GM12878 (cell line): Measurements from ENCODE around the gene STK32B.

ENCODE experiments used
- NFYB ChIP-seq: IDR thresholded peaks from 2 replicates; pipeline ENCODE4 v1.6.1; 2011; ENCODE audit warnings: low read depth, mild to moderate bottlenecking, low read length, improper control_type of control experiment, moderate library complexity; ENCODE audit not compliant: insufficient read depth
- TARDBP ChIP-seq: IDR thresholded peaks from 2 replicates; pipeline ENCODE4 v1.6.1; 2016; ENCODE audit warnings: borderline replicate concordance
- TBL1XR1 ChIP-seq: IDR thresholded peaks from 2 replicates; pipeline ENCODE4 v1.6.1; 2012; ENCODE audit warnings: low read depth, low read length, improper control_type of control experiment

- TF ChIP-seq TBL1XR1 (no peak), TARDBP (no peak), NFYB (no peak)
Measured at GRCh38 chr4:5276475-5277075, 225.3 kb downstream of the STK32B start.
